ENCODE measurements around the gene TMEM245. TPM values are rescaled to one million over a fixed set of nuclear protein-coding genes. Genes with fewer than 3 reads are reported as not detected.

Gene TMEM245
- total and polyA plus RNA-seq, 3 donors from 2014 or later, result 44.9 to 67.6 (median 63.6) TPM

DNA sequence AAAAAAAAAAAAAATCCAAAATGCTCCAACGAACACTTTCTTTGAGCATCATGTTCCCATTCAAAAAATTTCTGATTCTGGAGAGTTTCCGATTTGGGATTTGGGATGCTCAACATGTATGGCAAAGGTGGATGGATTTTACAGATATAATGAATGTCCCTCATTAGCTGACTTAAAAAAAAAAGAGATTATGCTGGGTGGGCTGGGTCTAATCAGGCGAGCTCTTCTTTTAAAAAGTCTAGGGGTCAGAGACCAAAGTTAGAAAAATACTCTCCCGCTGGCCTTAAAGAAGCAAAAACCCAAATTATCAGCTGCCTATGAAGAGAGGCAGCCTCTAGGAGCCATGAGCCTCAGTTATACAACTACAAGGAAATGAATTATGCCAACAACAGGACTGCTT is 91.3 kb downstream of the TMEM245 start:
- no peaks in the 10 kb centered on the region for H3K9me3 ChIP-seq
- DNase-seq, result no peak
- no peaks in the 10 kb centered on the region for H3K36me3 ChIP-seq (ENCODE audit: low read depth, missing control alignments)
- intact Hi-C loops (cut with DNase I; ENCODE audit: low total_unique reads), result no loop called here
- no peaks in the 10 kb centered on the region for H3K27me3 ChIP-seq
- no peak overlapping the region for H3K27ac ChIP-seq
- TF ChIP-seq, protein P1, sequence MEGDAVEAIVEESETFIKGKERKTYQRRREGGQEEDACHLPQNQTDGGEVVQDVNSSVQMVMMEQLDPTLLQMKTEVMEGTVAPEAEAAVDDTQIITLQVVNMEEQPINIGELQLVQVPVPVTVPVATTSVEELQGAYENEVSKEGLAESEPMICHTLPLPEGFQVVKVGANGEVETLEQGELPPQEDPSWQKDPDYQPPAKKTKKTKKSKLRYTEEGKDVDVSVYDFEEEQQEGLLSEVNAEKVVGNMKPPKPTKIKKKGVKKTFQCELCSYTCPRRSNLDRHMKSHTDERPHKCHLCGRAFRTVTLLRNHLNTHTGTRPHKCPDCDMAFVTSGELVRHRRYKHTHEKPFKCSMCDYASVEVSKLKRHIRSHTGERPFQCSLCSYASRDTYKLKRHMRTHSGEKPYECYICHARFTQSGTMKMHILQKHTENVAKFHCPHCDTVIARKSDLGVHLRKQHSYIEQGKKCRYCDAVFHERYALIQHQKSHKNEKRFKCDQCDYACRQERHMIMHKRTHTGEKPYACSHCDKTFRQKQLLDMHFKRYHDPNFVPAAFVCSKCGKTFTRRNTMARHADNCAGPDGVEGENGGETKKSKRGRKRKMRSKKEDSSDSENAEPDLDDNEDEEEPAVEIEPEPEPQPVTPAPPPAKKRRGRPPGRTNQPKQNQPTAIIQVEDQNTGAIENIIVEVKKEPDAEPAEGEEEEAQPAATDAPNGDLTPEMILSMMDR (IDR thresholded peaks at IDR 0.05), result no peak
- TF ChIP-seq POLR2A (IDR thresholded peaks at IDR 0.05), result no peak
- 94 to 95% methylated on average over 4 of the region's 4 CpGs for WGBS, 2 donors
- H3K4me1 ChIP-seq, result no peaks in the 10 kb centered on the region
- no peak overlapping the region for H3K4me3 ChIP-seq

DNA sequence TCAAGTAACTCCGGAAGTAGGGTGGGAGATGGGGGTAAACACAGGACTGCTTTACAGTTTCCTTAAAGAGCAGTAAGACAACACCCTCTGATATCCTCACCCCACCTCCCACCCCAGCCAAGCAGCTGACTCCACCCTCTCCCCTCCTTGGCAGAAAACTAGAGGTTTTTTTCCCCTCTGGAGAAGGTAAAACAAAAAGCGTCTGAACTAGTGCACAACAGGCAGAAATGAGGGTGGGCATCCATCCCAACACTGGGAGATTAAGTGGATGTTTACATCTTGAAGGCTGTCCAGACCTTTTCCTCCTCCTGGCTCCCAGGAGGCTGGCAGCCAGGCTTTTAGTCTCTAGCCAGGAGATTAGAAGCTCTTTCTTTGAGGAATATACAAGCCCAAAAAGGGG is 92.6 kb downstream of the TMEM245 start:
- intact Hi-C loops (cut with DNase I; ENCODE audit: low total_unique reads), result no loop called here
- peaks cover 6% of the 10 kb centered on the region for H3K4me1 ChIP-seq
- no peak for DNase-seq
- H3K27ac ChIP-seq, result no peak overlapping the region
- WGBS, 2 donors, result 26 to 40% methylated on average over 2 of the region's 2 CpGs
- no peaks in the 10 kb centered on the region for H3K9me3 ChIP-seq
- no peak for TF ChIP-seq POLR2A (IDR thresholded peaks at IDR 0.05)
- TF ChIP-seq, protein P1 (IDR thresholded peaks at IDR 0.05), result no peak
- H3K27me3 ChIP-seq, result no peaks in the 10 kb centered on the region
- no peaks in the 10 kb centered on the region for H3K36me3 ChIP-seq (ENCODE audit: low read depth, missing control alignments)
- H3K4me3 ChIP-seq, result no peak overlapping the region

DNA sequence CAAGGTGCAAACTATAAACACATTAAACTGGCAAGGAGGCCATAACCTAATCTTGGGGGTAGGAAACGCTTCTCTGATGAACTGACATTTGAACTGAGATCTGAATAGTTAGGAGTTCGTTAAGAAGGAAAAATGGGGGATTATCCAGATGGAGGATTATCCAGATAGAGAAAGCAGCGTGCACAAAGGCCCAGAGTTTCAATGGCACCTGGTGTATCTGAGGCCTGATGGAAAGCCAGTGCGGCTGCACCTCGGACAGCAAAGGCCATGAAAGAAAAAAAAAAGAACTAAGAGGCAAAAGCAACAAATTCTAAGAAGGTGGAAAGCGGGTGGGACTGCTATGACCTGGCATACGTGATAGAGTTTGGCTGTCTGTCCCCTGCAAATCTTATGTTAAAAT is 93.4 kb downstream of the TMEM245 start:
- 81 to 85% methylated on average over 7 of the region's 7 CpGs for WGBS, 2 donors
- TF ChIP-seq POLR2A (IDR thresholded peaks at IDR 0.05), result no peak
- TF ChIP-seq, protein P1 (IDR thresholded peaks at IDR 0.05), result no peak
- H3K36me3 ChIP-seq (ENCODE audit: low read depth, missing control alignments), result no peaks in the 10 kb centered on the region
- no peak overlapping the region for H3K4me3 ChIP-seq
- peaks cover 6% of the 10 kb centered on the region for H3K4me1 ChIP-seq
- no peaks in the 10 kb centered on the region for H3K9me3 ChIP-seq
- no peaks in the 10 kb centered on the region for H3K27me3 ChIP-seq
- no peak for DNase-seq
- no peak overlapping the region for H3K27ac ChIP-seq
- intact Hi-C loops (cut with DNase I; ENCODE audit: low total_unique reads), result no loop called here

DNA sequence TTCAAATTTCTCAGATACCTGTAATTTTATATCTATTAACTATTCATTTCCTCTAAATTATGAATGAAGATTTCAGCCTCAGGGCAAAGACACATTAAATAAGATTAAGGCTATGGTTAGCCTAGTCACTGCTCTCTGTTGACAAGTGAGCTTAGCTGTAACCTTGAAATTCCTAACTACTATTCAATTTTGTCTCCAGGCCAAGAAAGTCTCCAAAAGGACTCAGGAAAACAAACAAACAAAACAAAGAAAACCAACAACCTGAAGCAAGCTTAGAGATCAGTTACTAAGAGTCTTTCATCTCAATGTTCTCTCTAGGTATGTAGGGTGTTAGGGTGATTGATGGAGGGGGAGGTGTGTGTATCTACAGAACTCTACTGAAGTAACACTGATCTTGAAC is 96.9 kb downstream of the TMEM245 start:
- Histone ChIP-seq H3K9me3 (no peaks in the 10 kb centered on the region), H3K36me3 (ENCODE audit: low read depth, missing control alignments) (no peaks in the 10 kb centered on the region), H3K4me1 (peaks cover 6% of the 10 kb centered on the region), H3K27me3 (no peaks in the 10 kb centered on the region), H3K27ac (no peak overlapping the region), H3K4me3 (no peak overlapping the region)
- TF ChIP-seq POLR2A (IDR thresholded peaks at IDR 0.05), result no peak
- TF ChIP-seq, protein P1 (IDR thresholded peaks at IDR 0.05), result no peak
- no peak for DNase-seq
- intact Hi-C loops (cut with DNase I; ENCODE audit: low total_unique reads), result no loop called here

All from testis (tissue), 3 donors.